A549 (cell line): ENCODE measurements around the gene ZNF747.

Experiments
- CHD4 ChIP-seq: fragments of 200-600 bp; sonication (generic); IDR thresholded peaks from 2 replicates; pipeline ENCODE4 v1.6.1; 2016; ENCODE audit warnings: antibody characterized with exemption, mild to moderate bottlenecking, borderline replicate concordance
- CTCF ChIP-seq: fragments of >200 bp; sonication (Bioruptor Twin); formaldehyde crosslinking; IDR thresholded peaks from 3 replicates; pipeline ENCODE4 v1.5.1; 2016
- EP300 ChIP-seq, 2 experiments: fragments of >200 bp; sonication (Bioruptor Twin); formaldehyde crosslinking; IDR thresholded peaks; 2 replicates in 1 of 2; 3 replicates in 1 of 2; pipeline ENCODE4 v1.6.1; 2016 to 2017
- ESRRA ChIP-seq: fragments of 150-350 bp; IDR thresholded peaks from 2 replicates; pipeline ENCODE4 v1.6.1; 2014; ENCODE audit warnings: mild to moderate bottlenecking, low read length, borderline replicate concordance
- HMGXB4 ChIP-seq: fragments of 250-450 bp; sonication (Bioruptor Pico); IDR thresholded peaks from 2 replicates; pipeline ENCODE4 v1.5.0; 2021; ENCODE audit warnings: mild to moderate bottlenecking, moderate library complexity, borderline replicate concordance
- MAFK ChIP-seq: fragments of 450-650 bp; IDR thresholded peaks from 2 replicates; pipeline ENCODE4 v1.6.1; 2014; ENCODE audit not compliant: partially characterized antibody
- MAX ChIP-seq: IDR thresholded peaks from 2 replicates; pipeline ENCODE4 v1.6.1; 2012
- PBX3 ChIP-seq: IDR thresholded peaks from 2 replicates; pipeline ENCODE4 v1.6.1; 2012
- POLR2A ChIP-seq: IDR thresholded peaks from 2 replicates; pipeline ENCODE4 v1.6.1; 2012; ENCODE audit warnings: mild to moderate bottlenecking, low read length
- RAD21 ChIP-seq, 2 experiments: fragments of >200 bp in 1 of 2; sonication (Bioruptor Twin) in 1 of 2; formaldehyde crosslinking in 1 of 2; IDR thresholded peaks in 1 of 2; conservative IDR thresholded peaks in 1 of 2; 2 replicates in 1 of 2; 3 replicates in 1 of 2; pipeline ENCODE4 v1.6.1; 2012 to 2018; ENCODE audit warnings: inconsistent platforms in 1 of 2
- REST ChIP-seq: fragments of 200-600 bp; sonication (generic); IDR thresholded peaks from 2 replicates; pipeline ENCODE4 v1.6.1; 2016; ENCODE audit warnings: antibody characterized with exemption, mild to moderate bottlenecking, moderate library complexity
- RFX5 ChIP-seq: fragments of 450-650 bp; IDR thresholded peaks from 2 replicates; pipeline ENCODE4 v1.7.1; 2014; ENCODE audit warnings: antibody characterized with exemption, mild to moderate bottlenecking, moderate library complexity
- TP53 ChIP-seq: fragments of 250-450 bp; sonication (Bioruptor Pico); IDR thresholded peaks from 2 replicates; pipeline ENCODE4 v1.5.0; 2021; ENCODE audit warnings: mild to moderate bottlenecking, moderate library complexity

- TF ChIP-seq POLR2A (no peak), TP53 (CRISPR knock-in tag) (no peak), CTCF (no peak), EP300 (IDR thresholded peaks at IDR 0.05) (no peak), REST (no peak), MAFK (no peak), ESRRA (no peak), RFX5 (no peak), CHD4 (no peak), MAX (no peak), PBX3 (no peak), RAD21 (conservative IDR thresholded peaks at IDR 0.05 in 1 of 2, IDR thresholded peaks at IDR 0.05 in 1 of 2) (no peak), HMGXB4 (CRISPR knock-in tag) (no peak)
These were observed 4.3 kb downstream of the ZNF747 start for GRCh38 chr16:30530163-30531037.
